B cell (primary cell): Measurements from ENCODE around the gene NBAS. TPM values are rescaled to one million over a fixed set of nuclear protein-coding genes. Genes with fewer than 3 reads are reported as not detected.

Experiments
- ATAC-seq: fragments of 200-7000 bp; cut with Tn5 transposase; one replicate; pipeline ENCODE4 v1.10.0; 2021; ENCODE audit warnings: low read depth, mild to moderate bottlenecking, moderate number of reproducible peaks, moderate library complexity
- CTCF ChIA-PET: fragments of 350-600 bp; sonication (Branson Sonifier 250); formaldehyde crosslinking; loops from one replicate; lab custom pipeline; 2021; ENCODE audit warnings: antibody characterized with exemption, inconsistent platforms; lab: Charles Lee
- POLR2A ChIA-PET: fragments of 350-600 bp; sonication (Branson Sonifier 250); formaldehyde crosslinking; loops from one replicate; lab custom pipeline; 2021; ENCODE audit warnings: antibody characterized with exemption; lab: Charles Lee
- DNase-seq: peaks from one replicate; pipeline ENCODE4 v3.0.0; 2013
- H2AFZ ChIP-seq: 2 replicates; pipeline ENCODE4 v1.6.1; 2012; ENCODE audit warnings: mild to moderate bottlenecking, low read depth, low read length; ENCODE audit not compliant: insufficient read depth, poor library complexity, severe bottlenecking
- H3K27ac ChIP-seq, 2 donors: 1 replicate in 1 of 2; 2 replicates in 1 of 2; pipeline ENCODE4 v1.5.1; 2012 to 2013; ENCODE audit warnings: low read length in 2 of 2, mild to moderate bottlenecking in 2 of 2, moderate library complexity in 1 of 2
- H3K27me3 ChIP-seq, 4 experiments: fragments of 200-600 bp in 1 of 4; sonication (generic) in 1 of 4; replicated peaks in 1 of 4; 1 replicate in 2 of 4; 2 replicates in 2 of 4; pipeline versions ENCODE4 v1.6.1 to v1.7.0; 2013 to 2016; ENCODE audit warnings: low read length in 3 of 4, mild to moderate bottlenecking in 2 of 4, mixed read lengths in 1 of 4, moderate library complexity in 1 of 4; ENCODE audit not compliant: insufficient read depth in 4 of 4, control insufficient read depth in 3 of 4; ENCODE audit errors: control extremely low read depth in 1 of 4
- H3K36me3 ChIP-seq, 2 experiments: replicated peaks in 1 of 2; 1 replicate in 1 of 2; 2 replicates in 1 of 2; pipeline versions ENCODE4 v1.6.1 to v1.7.1; 2013; ENCODE audit warnings: low read length in 1 of 2; ENCODE audit not compliant: insufficient read depth in 2 of 2, control insufficient read depth in 1 of 2; ENCODE audit errors: control extremely low read depth in 1 of 2, extremely low read depth in 1 of 2
- H3K4me1 ChIP-seq, 2 donors: fragments of 200-600 bp in 1 of 2; sonication (generic) in 1 of 2; 1 replicate in 1 of 2; 2 replicates in 1 of 2; pipeline versions ENCODE4 v1.5.1 to v1.6.1; 2013 to 2017; ENCODE audit warnings: low read length in 2 of 2; ENCODE audit not compliant: control insufficient read depth in 2 of 2, insufficient read depth in 2 of 2
- H3K4me2 ChIP-seq: replicated peaks from 2 replicates; pipeline ENCODE3; 2012; ENCODE audit warnings: mild to moderate bottlenecking, low read depth, low read length; ENCODE audit not compliant: poor library complexity, severe bottlenecking
- H3K4me3 ChIP-seq, 5 experiments: fragments of 200-600 bp in 1 of 5; sonication (generic) in 1 of 5; 1 replicate in 3 of 5; 2 replicates in 2 of 5; pipeline versions ENCODE4 v1.5.1 to v1.7.0; 2011 to 2016; ENCODE audit warnings: low read length in 4 of 5, mild to moderate bottlenecking in 4 of 5, low read depth in 2 of 5, control low read depth in 1 of 5, moderate library complexity in 1 of 5; ENCODE audit not compliant: insufficient read depth in 1 of 5; ENCODE audit errors: control extremely low read depth in 1 of 5, extremely low read depth in 1 of 5
- H3K79me2 ChIP-seq: fragments of 200-600 bp; sonication (generic); one replicate; pipeline ENCODE4 v1.6.0; 2016; ENCODE audit warnings: low read length; ENCODE audit not compliant: control insufficient read depth, insufficient read depth
- H3K9ac ChIP-seq: fragments of 200-600 bp; sonication (generic); 2 replicates; pipeline ENCODE4 v1.6.1; 2017; ENCODE audit warnings: mild to moderate bottlenecking, low read length, moderate library complexity
- H3K9me3 ChIP-seq, 3 donors: one replicate each; pipeline versions ENCODE4 v1.6.1 to v1.7.1; 2013; ENCODE audit warnings: low read length in 2 of 3; ENCODE audit not compliant: control insufficient read depth in 2 of 3, insufficient read depth in 1 of 3; ENCODE audit errors: control extremely low read depth in 1 of 3
- H4K20me1 ChIP-seq: 2 replicates; pipeline ENCODE4 v1.6.0; 2012; ENCODE audit warnings: mild to moderate bottlenecking, low read length; ENCODE audit not compliant: insufficient read depth, control insufficient read depth, poor library complexity, severe bottlenecking
- H3K27ac Mint-ChIP-seq: one replicate; pipeline ENCODE4 v1.8.0; 2021; ENCODE audit warnings: mixed read lengths
- H3K27me3 Mint-ChIP-seq: one replicate; pipeline ENCODE4 v1.8.0; 2021; ENCODE audit warnings: mixed read lengths
- H3K4me1 Mint-ChIP-seq: one replicate; pipeline ENCODE4 v1.8.0; 2021; ENCODE audit warnings: mixed read lengths
- H3K4me3 Mint-ChIP-seq: one replicate; pipeline ENCODE4 v1.8.0; 2021; ENCODE audit warnings: mixed read lengths
- H3K9me3 Mint-ChIP-seq: one replicate; pipeline ENCODE4 v1.8.0; 2022; ENCODE audit warnings: mixed read lengths; ENCODE audit not compliant: insufficient read depth
- EZH2 ChIP-seq: IDR thresholded peaks from 2 replicates; pipeline ENCODE4 v1.6.1; 2012; ENCODE audit warnings: borderline replicate concordance, low read depth, mild to moderate bottlenecking, moderate library complexity, low read length; ENCODE audit not compliant: insufficient read depth, poor library complexity, severe bottlenecking
- WGBS: methylation state at CpG from one replicate; pipeline ENCODE4 v1.1.5; 2013; ENCODE audit warnings: missing lambda C conversion rate; ENCODE audit not compliant: insufficient coverage; 5-methylcytosine and 5-hydroxymethylcytosine counted together
- intact Hi-C: fragments of 100-400 bp; cut with micrococcal nuclease; formaldehyde crosslinking; loops from one replicate; pipeline ENCODE4 v1.10.0; 2022
- polyA plus RNA-seq: library from polyadenylated mRNA; depleted of rRNA; stranded (reverse); fragments of >200 nt; gene quantifications from 2 replicates; pipeline ENCODE4 v1.2.3, GENCODE V29; 2012
- total RNA-seq, 2 donors: library from RNA; stranded (reverse); fragments of 120-200 nt in 1 of 2; gene quantifications; 1 replicate in 1 of 2; 2 replicates in 1 of 2; pipeline versions ENCODE4 v1.2.3 to v1.2.4, GENCODE V29; 2013 to 2022
- TF ChIP-seq, protein P1 (sequence below): fragments of 200-600 bp; IDR thresholded peaks from one replicate; pipeline ENCODE4 v1.8.0; 2022; ENCODE audit warnings: antibody characterized with exemption, mild to moderate bottlenecking

The NBAS gene
- total and polyA plus RNA-seq, 2 donors (not counting 1 experiment from before 2014, with no cell fraction given) = 10.6 to 37.3 TPM

- H3K9me3 Mint-ChIP-seq = no peaks in the 10 kb centered on the region
- Histone ChIP-seq H2AFZ (no peak overlapping the region), H3K27ac (no peak overlapping the region), H3K27me3 (peaks cover 0 to 2% (median 0%) of the 10 kb centered on the region in 4 experiments), H3K9ac (no peak overlapping the region), H4K20me1 (no peaks in the 10 kb centered on the region), H3K9me3 (peaks cover 0 to 8% (median 0%) of the 10 kb centered on the region in 3 donors), H3K4me1 (peaks cover 9 to 11% of the 10 kb centered on the region in 2 donors), H3K79me2 (no peaks in the 10 kb centered on the region), H3K36me3 (no peaks in the 10 kb centered on the region), H3K4me3 (no peak overlapping the region), H3K4me2 (no peak overlapping the region)
- WGBS = 100% methylated on average over 5 of the region's 6 CpGs
- no peak overlapping the region for H3K27ac Mint-ChIP-seq
- no peak for TF ChIP-seq EZH2
- TF ChIP-seq, protein P1, sequence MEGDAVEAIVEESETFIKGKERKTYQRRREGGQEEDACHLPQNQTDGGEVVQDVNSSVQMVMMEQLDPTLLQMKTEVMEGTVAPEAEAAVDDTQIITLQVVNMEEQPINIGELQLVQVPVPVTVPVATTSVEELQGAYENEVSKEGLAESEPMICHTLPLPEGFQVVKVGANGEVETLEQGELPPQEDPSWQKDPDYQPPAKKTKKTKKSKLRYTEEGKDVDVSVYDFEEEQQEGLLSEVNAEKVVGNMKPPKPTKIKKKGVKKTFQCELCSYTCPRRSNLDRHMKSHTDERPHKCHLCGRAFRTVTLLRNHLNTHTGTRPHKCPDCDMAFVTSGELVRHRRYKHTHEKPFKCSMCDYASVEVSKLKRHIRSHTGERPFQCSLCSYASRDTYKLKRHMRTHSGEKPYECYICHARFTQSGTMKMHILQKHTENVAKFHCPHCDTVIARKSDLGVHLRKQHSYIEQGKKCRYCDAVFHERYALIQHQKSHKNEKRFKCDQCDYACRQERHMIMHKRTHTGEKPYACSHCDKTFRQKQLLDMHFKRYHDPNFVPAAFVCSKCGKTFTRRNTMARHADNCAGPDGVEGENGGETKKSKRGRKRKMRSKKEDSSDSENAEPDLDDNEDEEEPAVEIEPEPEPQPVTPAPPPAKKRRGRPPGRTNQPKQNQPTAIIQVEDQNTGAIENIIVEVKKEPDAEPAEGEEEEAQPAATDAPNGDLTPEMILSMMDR = no peak
- DNase-seq (no peak), ATAC-seq (no peak)
- H3K4me1 Mint-ChIP-seq = peaks cover 12% of the 10 kb centered on the region
- ChIA-PET POLR2A (no interaction called here), CTCF (no interaction called here)
- H3K4me3 Mint-ChIP-seq = no peak overlapping the region
- H3K27me3 Mint-ChIP-seq = no peaks in the 10 kb centered on the region
- intact Hi-C loops = no loop called here
These were observed 414.2 kb downstream of the NBAS start for GRCh38 chr2:15146960-15147359.

- H3K27ac ChIP-seq = no peak overlapping the region
- H3K4me2 ChIP-seq = no peak overlapping the region
- ATAC-seq (no peak), DNase-seq (no peak)
- no peak overlapping the region for H3K9ac ChIP-seq
- WGBS = no CpG with 5 or more reads among the region's 3 CpGs
- Mint-ChIP-seq H3K9me3 (no peaks in the 10 kb centered on the region), H3K27me3 (no peaks in the 10 kb centered on the region), H3K4me3 (no peak overlapping the region), H3K4me1 (peaks cover 20% of the 10 kb centered on the region), H3K27ac (no peak overlapping the region)
- ChIA-PET POLR2A (no interaction called here), CTCF (no interaction called here)
- no peaks in the 10 kb centered on the region for H4K20me1 ChIP-seq
- H3K79me2 ChIP-seq = no peaks in the 10 kb centered on the region
- no peak for TF ChIP-seq EZH2
- TF ChIP-seq, protein P1 = no peak
- peaks cover 14 to 17% of the 10 kb centered on the region in 2 donors for H3K4me1 ChIP-seq
- H2AFZ ChIP-seq = no peak overlapping the region
- H3K9me3 ChIP-seq = peaks cover 0 to 12% (median 0%) of the 10 kb centered on the region in 3 donors
- H3K27me3 ChIP-seq = peaks cover 0 to 2% (median 0%) of the 10 kb centered on the region in 4 experiments
- no peaks in the 10 kb centered on the region for H3K36me3 ChIP-seq
- intact Hi-C loops = no loop called here
- no peak overlapping the region for H3K4me3 ChIP-seq
These were observed 415.2 kb downstream of the NBAS start for GRCh38 chr2:15145919-15146318.
